SK-N-MC (cell line): ENCODE measurements around the gene RAD23A.

Experiments
- EZH2 ChIP-seq: fragments of 200-600 bp; sonication (generic); IDR thresholded peaks from one replicate; pipeline ENCODE4 v1.6.1; 2017; ENCODE audit warnings: antibody characterized with exemption
- FOXP2 ChIP-seq: optimal IDR thresholded peaks from 2 replicates; pipeline ENCODE3; 2011; ENCODE audit warnings: mild to moderate bottlenecking, moderate library complexity; ENCODE audit not compliant: insufficient read depth; ENCODE audit errors: extremely low read length, control extremely low read depth
- POLR2AphosphoS5 ChIP-seq: IDR thresholded peaks from 2 replicates; pipeline ENCODE4 v1.6.1; 2012; ENCODE audit warnings: mild to moderate bottlenecking, low read depth, low read length, borderline replicate concordance

- TF ChIP-seq EZH2 = no peak
- no peak for TF ChIP-seq POLR2AphosphoS5
- TF ChIP-seq FOXP2 = no peak
Measured at GRCh38 chr19:12973236-12973635, 27.6 kb downstream of the RAD23A start.
